ENCODE results near the gene U2AF2. TPM values are rescaled to one million over a fixed set of nuclear protein-coding genes. Genes with fewer than 3 reads are reported as not detected.

Gene U2AF2
- total RNA-seq, 4 donors from 2014 or later: 132 to 292 (median 159) TPM

GRCh38 chr19:55686311-55687050 is 31.6 kb downstream of the U2AF2 start:
- Histone ChIP-seq H3K27ac (peak overlapping the region in 3 of 4 donors; percentile 83 to 97 (median 90)), H3K9me3 (no peaks in the 10 kb centered on the region), H3K4me3 (no peak overlapping the region), H3K27me3 (no peaks in the 10 kb centered on the region), H3K36me3 (peaks cover 0 to 71% (median 3%) of the 10 kb centered on the region in 3 donors), H3K4me1 (peaks cover 0 to 60% (median 11%) of the 10 kb centered on the region in 4 donors)
- TF ChIP-seq CTCF (IDR thresholded peaks at IDR 0.05) (no peak), POLR2A (IDR thresholded peaks at IDR 0.05) (no peak)
- peak in 1 of 3 donors; percentile 50 for DNase-seq

- H3K36me3 ChIP-seq: peaks cover 0 to 71% (median 3%) of the 10 kb centered on the region in 3 donors
- H3K4me3 ChIP-seq: peak overlapping the region in 2 of 4 donors; percentile 14 to 24
- peak in 2 of 3 donors; percentile 90 to 91 for DNase-seq
- TF ChIP-seq POLR2A (IDR thresholded peaks at IDR 0.05) (peak; percentile 47 to 51), CTCF (IDR thresholded peaks at IDR 0.05) (no peak)
- H3K27ac ChIP-seq: peak overlapping the region in 3 of 4 donors; percentile 83 to 97 (median 90)
- H3K9me3 ChIP-seq: no peaks in the 10 kb centered on the region
- no peaks in the 10 kb centered on the region for H3K27me3 ChIP-seq
- peaks cover 0 to 56% (median 11%) of the 10 kb centered on the region in 4 donors for H3K4me1 ChIP-seq
Measured at GRCh38 chr19:55687281-55688201, 32.7 kb downstream of the U2AF2 start.

GRCh38 chr19:55688422-55689218 is 33.8 kb downstream of the U2AF2 start:
- Histone ChIP-seq H3K4me1 (peaks cover 0 to 56% (median 11%) of the 10 kb centered on the region in 4 donors), H3K27ac (peak overlapping the region; percentile 5 to 97 (median 86)), H3K9me3 (no peaks in the 10 kb centered on the region), H3K36me3 (peaks cover 0 to 80% (median 3%) of the 10 kb centered on the region in 3 donors), H3K4me3 (peak overlapping the region in 2 of 4 donors; percentile 28 to 29), H3K27me3 (no peaks in the 10 kb centered on the region)
- peak; percentile 29 to 60 for TF ChIP-seq POLR2A (IDR thresholded peaks at IDR 0.05)
- peak in 1 of 6 experiments; percentile 2 for TF ChIP-seq CTCF (IDR thresholded peaks at IDR 0.05)
- DNase-seq: peak in 2 of 3 donors; percentile 91 to 93

- H3K27ac ChIP-seq: peak overlapping the region; percentile 5 to 97 (median 86)
- no peaks in the 10 kb centered on the region for H3K27me3 ChIP-seq
- TF ChIP-seq POLR2A (IDR thresholded peaks at IDR 0.05) (no peak), CTCF (IDR thresholded peaks at IDR 0.05) (no peak)
- peak overlapping the region in 1 of 4 donors; percentile 28 for H3K4me3 ChIP-seq
- H3K4me1 ChIP-seq: peaks cover 0 to 55% (median 11%) of the 10 kb centered on the region in 4 donors
- H3K9me3 ChIP-seq: no peaks in the 10 kb centered on the region
- DNase-seq: peak in 1 of 3 donors; percentile 50
- peaks cover 0 to 84% (median 3%) of the 10 kb centered on the region in 3 donors for H3K36me3 ChIP-seq
Measured at GRCh38 chr19:55689411-55690108, 34.7 kb downstream of the U2AF2 start.

Measured in Peyer's patch (tissue), 4 donors.